Measurements from ENCODE around the gene NBAS. TPM values are rescaled to one million over a fixed set of nuclear protein-coding genes. Genes with fewer than 3 reads are reported as not detected.

Gene NBAS
- total and polyA plus RNA-seq, 7 experiments from 2014 or later: 18.6 to 41.6 (median 32.7) TPM

DNA sequence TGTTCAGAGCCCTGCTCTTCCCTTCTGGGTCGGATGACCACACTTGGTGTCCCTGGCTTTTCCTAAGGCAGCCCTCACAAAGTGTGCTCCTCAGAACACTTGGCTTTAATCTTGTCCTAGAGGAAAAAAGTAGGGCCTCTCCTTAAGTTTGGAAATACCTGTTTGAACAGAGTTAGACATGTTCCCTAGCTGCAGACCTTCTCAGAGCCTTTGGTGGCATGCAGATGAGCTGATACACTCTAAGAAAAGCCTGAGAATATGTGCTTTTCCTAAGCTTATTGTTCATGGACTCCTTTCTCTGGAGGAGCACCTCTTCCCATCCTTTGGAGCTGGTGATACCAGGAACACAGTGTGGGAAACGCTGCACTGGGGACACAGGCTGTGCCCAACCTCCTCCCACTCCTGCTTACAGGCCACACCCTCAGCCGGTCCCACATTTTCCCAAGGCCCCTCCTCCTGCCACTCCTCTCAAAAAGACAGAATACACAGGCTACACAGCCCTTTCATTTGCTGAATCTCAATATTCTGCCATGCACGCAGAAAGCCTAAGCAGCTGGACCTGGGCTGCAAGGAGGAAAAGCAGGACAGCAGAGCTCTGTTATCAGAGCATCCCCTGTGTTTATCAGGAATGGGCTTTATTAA, 443.6 kb downstream of the NBAS start:
- Mint-ChIP-seq H3K27me3 (peaks cover 0 to 7% (median 1%) of the 10 kb centered on the region in 5 donors), H3K4me1 (peaks cover 0 to 16% (median 8%) of the 10 kb centered on the region in 7 donors), H3K9me3 (peaks cover 0 to 20% (median 7%) of the 10 kb centered on the region in 11 donors), H3K27ac (no peak overlapping the region), H3K4me3 (no peak overlapping the region), H3K36me3 (peaks cover 0 to 6% (median 1%) of the 10 kb centered on the region in 5 donors)
- ATAC-seq: no peak
- Histone ChIP-seq H3K27ac (ENCODE audit: low read depth, low read length) (no peak overlapping the region), H3K9me3 (ENCODE audit: control insufficient read depth in 2 of 3, low read length in 3 of 3) (no peaks in the 10 kb centered on the region), H3K27me3 (ENCODE audit: control insufficient read depth in 2 of 2, insufficient read depth in 2 of 2, low read length in 2 of 2) (no peaks in the 10 kb centered on the region), H3K4me3 (ENCODE audit: low read length) (no peak overlapping the region), H3K4me1 (ENCODE audit: control insufficient read depth in 2 of 2, insufficient read depth in 2 of 2, low read length in 2 of 2) (no peaks in the 10 kb centered on the region), H3K36me3 (ENCODE audit: control insufficient read depth in 2 of 3, insufficient read depth in 3 of 3, low read length in 3 of 3) (no peaks in the 10 kb centered on the region)
- ChIA-PET CTCF (no interaction called here), POLR2A (no interaction called here)
- DNase-seq: no peak
- intact Hi-C loops (cut with micrococcal nuclease): no loop called here

Other genes starting within 250 kb of the NBAS start
- gene DDX1, start 30.5 kb upstream of the NBAS start, total RNA-seq: 10 to 100 TPM; 30.2 to 73.8 (median 55.3) TPM
- 10 to 100 TPM; 63.1 to 75.7 TPM for gene DDX1, start 30.5 kb upstream of the NBAS start, polyA plus RNA-seq